ENCODE measurements around the gene FRMPD4.

Gene FRMPD4

GRCh38 chrX:12686331-12686730, 548.1 kb downstream of the FRMPD4 start:
- in situ Hi-C loops (cut with MboI; ENCODE audit: low pct_unique_long_range_greater_than_20kb, low sequenced_read_pairs, unreplicated experiment), result no loop called here
- DNase-seq (ENCODE audit: low spot score), result no peak
- TF ChIP-seq CTCF (IDR thresholded peaks at IDR 0.05; ENCODE audit: extremely low read depth, insufficient read depth, missing control alignments), result no peak

GRCh38 chrX:12690646-12691045, 552.4 kb downstream of the FRMPD4 start:
- no peak for TF ChIP-seq CTCF (IDR thresholded peaks at IDR 0.05; ENCODE audit: extremely low read depth, insufficient read depth, missing control alignments)
- in situ Hi-C loops (cut with MboI; ENCODE audit: low pct_unique_long_range_greater_than_20kb, low sequenced_read_pairs, unreplicated experiment), result no loop called here
- DNase-seq (ENCODE audit: low spot score), result no peak

- TF ChIP-seq CTCF (IDR thresholded peaks at IDR 0.05; ENCODE audit: extremely low read depth, insufficient read depth, missing control alignments), result no peak
- DNase-seq (ENCODE audit: low spot score), result no peak
- in situ Hi-C loops (cut with MboI; ENCODE audit: low pct_unique_long_range_greater_than_20kb, low sequenced_read_pairs, unreplicated experiment), result no loop called here
Observed at GRCh38 chrX:12693754-12694153, 555.5 kb downstream of the FRMPD4 start.

- no peak for DNase-seq (ENCODE audit: low spot score)
- in situ Hi-C loops (cut with MboI; ENCODE audit: low pct_unique_long_range_greater_than_20kb, low sequenced_read_pairs, unreplicated experiment), result no loop called here
- no peak for TF ChIP-seq CTCF (IDR thresholded peaks at IDR 0.05; ENCODE audit: extremely low read depth, insufficient read depth, missing control alignments)
Observed at GRCh38 chrX:12700745-12701144, 562.5 kb downstream of the FRMPD4 start.

GRCh38 chrX:12701628-12702027, 563.4 kb downstream of the FRMPD4 start:
- peak; percentile 36 for DNase-seq (ENCODE audit: low spot score)
- in situ Hi-C loops (cut with MboI; ENCODE audit: low pct_unique_long_range_greater_than_20kb, low sequenced_read_pairs, unreplicated experiment), result no loop called here

GRCh38 chrX:12702509-12703091, 564.3 kb downstream of the FRMPD4 start:
- TF ChIP-seq CTCF (IDR thresholded peaks at IDR 0.05; ENCODE audit: extremely low read depth, insufficient read depth, missing control alignments), result peak; percentile 33
- in situ Hi-C loops (cut with MboI; ENCODE audit: low pct_unique_long_range_greater_than_20kb, low sequenced_read_pairs, unreplicated experiment), result no loop called here
- no peak for DNase-seq (ENCODE audit: low spot score)

More at GRCh38 chrX:12701628-12702027, 563.4 kb downstream of the FRMPD4 start:
- peak; percentile 63 for TF ChIP-seq CTCF (IDR thresholded peaks at IDR 0.05; ENCODE audit: extremely low read depth, insufficient read depth, missing control alignments)
